ENCODE data around the gene KRT1. TPM values are rescaled to one million over a fixed set of nuclear protein-coding genes. Genes with fewer than 3 reads are reported as not detected.

Gene KRT1
- total RNA-seq, 1 donor from 2014 or later, result 2.5 TPM

DNA sequence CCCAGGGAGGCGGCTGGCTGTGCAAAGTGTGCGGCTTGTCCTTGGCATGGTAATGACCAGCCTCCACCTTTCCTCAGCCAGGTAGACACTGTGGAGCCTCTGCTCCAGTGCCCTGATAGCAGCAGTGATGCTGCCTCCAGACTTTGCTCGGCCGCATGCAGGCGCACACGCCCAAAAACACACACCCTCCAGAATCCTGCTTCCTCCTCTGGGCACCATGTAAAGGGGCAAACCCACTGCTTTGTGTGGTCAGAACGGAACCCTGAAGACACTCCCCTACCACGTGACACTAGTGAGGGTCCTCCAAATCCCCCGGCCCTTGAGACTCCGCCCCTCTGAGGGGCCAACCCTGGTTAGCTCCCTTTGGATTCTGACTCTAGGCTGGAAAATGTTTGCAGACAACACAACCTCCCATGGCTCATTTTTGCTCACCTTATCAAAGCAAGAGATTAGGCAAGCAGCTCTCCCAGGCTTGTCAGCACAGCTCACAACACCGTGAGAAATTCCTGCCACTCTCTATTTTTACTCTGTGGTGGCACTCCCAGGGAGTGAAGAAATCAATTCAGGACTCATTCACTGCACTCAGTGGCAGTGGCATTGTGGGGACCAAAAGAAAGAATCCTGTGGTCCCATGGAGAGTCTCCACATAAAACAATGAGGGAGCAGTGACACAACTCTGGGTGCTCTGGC lies 18.6 kb upstream of the KRT1 start:
- peak; percentile 63 for ATAC-seq

DNA sequence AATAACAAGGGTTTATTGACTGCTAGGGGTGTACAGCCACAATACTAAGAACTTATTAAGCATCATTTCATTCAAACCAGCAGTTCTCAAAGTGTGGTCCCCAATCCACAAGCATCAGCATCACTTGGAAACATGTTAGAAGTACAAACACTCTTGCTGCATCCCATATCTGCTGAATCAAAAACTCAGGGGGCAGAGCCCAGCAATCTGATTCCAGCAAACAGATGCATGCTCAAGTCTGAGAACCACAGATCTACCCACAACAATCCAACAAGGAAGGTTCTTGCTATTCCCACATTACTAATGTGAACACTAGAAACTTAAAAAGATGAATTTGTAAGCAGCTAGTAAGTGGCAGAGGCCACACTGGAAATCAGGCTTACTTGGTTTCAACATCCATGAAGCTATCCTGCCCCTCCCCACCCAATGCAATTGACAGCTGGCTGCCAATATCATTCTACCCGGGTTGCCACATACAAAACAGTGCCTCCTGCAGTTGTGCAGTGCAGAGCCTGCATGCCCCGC lies 16.9 kb upstream of the KRT1 start:
- no peak for ATAC-seq

DNA sequence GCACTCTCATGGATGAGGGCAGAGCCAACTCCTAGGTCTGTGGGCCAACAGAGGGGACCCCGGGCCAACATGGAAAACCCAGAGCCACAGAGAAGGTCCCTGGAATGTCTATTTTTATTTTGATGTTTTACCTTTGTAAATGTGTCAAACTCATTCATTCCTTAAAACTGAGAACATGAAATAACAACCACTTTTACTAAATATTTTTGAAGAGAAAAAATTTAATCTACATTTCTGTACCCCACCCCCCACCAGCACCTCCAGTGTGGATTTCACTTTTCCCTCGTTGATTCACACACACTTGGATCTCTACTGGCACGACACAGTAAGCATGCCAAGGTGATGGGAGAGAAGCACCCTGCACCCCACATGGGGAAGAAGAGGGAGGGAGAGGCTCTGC lies 16.4 kb upstream of the KRT1 start:
- ATAC-seq, result no peak

DNA sequence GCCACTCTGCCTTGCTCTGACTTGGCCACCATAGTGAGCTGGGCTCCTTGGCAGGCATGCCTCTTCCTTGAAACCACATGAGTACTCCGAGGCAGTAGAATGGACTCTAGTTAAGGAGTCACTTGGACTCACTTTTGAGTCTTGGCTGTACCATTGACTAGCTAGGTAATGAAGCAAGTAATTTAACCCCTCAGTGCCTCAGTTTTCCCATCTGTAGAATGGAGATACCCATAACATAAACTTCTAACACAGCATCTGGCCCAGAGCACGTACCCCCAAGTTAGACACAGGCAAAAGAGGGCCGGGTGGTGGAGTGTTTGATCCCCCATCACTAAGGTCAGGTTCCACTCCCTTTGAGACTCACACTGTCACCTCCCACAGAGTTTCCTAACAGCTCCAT lies 14.8 kb upstream of the KRT1 start:
- ATAC-seq, result no peak

DNA sequence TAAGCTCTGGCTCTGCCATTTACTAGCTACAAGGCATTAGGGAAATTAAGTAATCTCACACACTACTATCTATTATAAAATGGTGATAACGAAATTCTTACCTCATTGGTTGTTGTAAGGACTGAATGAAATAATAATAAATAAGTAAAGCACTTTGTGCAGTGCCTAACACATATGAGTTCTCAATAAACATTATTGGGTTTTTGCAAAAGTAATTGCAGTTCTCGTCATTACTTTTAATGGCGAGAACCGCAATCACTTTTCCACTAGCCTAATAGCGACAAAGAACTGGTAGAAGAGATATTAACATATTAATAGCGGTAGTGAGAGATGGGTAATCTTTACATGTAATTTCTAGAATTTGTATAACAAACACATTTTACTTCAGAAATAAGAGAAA lies 13.9 kb upstream of the KRT1 start:
- ATAC-seq, result no peak

DNA sequence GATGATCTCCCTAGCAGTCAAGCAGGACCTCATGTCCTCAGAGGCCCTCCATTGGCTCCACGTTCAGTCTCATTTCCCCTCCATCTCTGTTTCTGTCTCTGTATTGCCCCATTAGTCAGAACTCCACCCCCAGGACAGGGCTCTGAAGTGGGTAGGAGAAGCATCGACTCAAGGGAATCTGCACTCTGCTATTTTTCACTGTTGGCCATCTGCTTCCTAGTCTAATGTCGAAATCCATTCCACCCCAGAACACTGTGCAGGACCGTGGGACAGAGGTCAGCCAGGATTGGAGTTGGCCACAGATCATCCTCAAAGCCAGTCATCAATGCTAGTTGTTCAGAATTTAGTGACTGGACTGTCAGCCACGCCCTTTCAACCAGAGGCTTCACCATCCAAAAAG lies 13.1 kb upstream of the KRT1 start:
- ATAC-seq, result no peak

DNA sequence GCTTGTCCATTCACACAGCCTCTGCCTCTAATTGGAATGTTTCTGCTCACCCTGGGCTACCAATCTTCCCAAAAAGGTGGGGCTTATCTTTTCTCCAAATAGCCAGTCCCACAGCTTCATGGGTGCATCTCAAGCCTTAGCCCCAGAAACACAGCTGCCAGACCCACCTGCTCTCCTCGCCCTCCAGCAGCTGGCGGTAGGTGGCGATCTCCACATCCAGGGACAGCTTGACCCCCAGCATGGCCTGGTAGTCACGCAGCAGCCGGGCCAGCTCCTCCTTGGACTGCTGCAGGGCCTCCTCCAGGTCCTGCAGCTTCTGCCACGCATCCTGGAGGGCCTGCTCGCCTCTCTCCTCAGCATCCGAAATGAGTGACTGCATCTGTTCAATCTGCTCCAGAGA lies 12.0 kb upstream of the KRT1 start:
- ATAC-seq, result no peak

DNA sequence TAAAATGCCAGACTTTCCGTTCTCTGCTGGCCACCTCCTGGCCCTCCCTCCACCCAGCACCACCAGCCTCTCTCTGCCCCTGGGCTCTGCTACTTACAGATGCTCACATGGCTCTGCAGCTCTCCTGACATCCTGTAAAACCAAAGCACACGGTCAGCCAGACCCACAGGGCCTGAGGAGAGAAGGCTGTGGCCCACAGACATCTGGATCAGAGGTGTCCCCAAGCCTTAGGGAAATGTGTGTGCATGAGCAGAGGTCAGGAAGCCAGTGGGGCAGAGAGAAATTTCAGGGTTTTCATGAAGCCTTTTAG lies 11.6 kb upstream of the KRT1 start:
- no peak for ATAC-seq

DNA sequence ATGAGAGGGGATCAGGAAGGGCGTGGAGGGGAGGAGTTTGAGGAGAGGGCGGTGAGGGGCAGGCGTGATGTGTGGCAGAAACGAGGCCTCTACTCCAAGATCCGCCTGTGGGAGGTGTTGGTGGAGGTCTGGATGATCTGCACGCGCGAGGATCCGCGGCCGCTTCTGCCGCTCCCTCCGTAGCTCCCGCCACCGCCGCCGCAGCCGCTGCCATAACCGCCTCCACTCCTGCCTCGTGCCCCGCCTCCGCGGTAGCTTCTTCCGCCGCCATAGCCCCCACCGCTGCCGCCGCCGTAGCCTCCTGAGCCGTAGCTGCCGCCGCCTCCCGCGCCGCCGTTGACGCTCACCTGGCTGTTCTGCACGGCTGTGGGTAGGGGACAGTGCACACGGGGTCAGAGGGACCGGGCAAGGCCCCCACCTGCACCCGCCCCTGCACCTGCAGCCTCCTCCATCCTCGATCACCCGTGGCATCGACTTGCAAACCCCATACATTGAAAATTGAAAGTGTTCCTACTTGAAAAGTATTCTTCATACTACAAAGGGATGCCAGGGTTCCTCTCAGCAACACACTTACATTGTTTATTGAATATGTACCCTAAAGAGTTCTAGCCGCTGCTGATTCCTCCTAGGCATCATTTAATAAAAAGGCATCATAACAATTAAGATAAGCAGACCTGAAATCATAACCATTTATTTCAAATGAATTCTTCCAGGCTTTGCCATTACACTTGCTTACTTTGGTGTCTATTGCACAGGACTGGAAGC lies 11.1 kb upstream of the KRT1 start:
- ATAC-seq, result no peak

DNA sequence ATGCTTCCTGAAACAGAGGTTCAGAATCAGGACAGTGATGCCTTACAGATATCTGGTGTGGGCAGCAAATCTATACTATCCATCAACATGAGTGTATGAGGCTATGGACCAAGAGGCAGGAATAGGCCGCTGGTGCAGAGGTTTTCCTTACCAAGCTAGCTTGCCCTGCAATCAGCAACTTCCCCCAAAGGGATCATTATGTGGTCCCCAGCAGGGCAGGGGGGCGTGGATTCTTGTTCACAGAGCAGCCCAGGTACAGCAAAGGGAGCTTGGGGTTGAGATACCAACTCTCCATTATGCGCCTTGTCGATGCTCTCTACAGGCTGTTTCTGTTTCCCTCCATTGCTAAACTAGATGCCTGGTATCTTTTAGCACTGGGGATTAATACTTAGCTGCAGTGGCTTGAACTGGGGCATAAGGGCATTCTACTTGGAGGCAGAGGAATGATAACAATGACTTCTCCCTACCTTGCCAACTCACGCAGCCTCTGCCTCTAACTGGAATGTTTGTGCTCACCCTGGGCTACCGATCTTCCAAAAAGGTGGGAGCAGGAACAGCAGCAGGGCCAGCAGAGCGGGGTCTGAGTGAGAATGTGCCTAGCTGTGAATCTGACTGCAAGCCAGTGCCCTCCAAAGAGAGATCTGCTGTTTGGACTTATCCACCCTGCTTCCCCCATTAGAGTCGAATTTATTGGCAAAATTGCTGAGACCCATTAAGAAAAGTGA lies 10.3 kb upstream of the KRT1 start:
- ATAC-seq, result no peak

DNA sequence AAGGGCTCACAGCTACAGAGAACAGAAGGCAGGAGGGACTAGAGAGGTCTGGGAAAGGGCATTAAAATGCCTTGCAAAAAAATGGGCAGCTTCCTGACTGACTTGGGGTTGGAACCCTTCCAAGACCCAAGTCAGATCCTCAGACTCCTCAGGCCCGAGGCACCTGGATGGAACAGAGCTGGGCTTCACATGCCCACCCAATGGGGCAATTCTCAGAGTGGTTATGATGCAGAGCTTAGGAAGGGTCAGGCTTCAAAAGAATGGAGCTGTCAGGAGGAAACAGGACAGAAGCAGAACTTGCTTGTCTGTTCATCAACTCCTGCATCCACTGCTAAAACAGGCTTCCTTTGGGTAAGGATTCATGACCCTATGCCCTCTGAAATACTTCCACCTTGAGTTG lies 9.7 kb upstream of the KRT1 start:
- no peak for ATAC-seq

DNA sequence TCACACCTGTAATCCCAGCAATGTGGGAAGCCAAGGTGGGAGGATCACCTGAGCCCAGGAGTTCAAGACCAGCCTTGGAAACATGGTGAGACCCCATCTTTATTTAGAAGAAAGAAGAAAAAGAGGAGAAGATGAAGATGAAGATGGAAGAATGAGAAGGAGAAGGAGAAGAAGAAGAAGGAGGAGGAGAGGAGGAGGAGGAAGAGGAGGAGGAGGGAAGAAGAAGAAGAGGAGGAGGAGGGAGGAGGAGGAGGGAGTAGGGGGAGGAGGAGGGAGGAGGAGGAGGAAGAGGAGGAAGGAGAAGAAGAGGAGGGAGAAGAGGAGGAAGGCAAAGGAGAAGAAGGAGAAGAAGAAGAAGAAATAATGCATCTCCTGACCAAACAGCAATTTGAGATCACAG lies 9.0 kb upstream of the KRT1 start:
- no peak for ATAC-seq

DNA sequence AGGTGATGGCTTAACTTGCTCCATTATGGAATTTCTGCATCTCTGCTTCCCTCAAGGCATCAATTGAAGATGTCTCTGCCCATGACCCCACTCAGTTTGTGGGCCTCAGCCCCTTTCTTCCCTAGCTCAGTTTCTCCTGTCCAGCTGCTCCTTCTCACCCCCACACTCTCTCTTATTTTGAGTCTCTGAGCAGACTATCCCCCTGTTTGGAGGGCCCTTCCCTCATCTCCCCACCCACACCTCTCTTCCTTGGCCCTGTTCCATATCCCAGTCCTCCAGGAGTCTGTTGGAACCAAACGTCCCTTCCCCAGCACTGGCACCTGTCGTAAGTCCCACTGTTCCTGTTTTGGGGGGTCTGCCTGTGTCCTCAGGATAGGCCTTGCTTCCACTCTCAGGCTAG lies 8.3 kb upstream of the KRT1 start:
- ATAC-seq, result no peak

DNA sequence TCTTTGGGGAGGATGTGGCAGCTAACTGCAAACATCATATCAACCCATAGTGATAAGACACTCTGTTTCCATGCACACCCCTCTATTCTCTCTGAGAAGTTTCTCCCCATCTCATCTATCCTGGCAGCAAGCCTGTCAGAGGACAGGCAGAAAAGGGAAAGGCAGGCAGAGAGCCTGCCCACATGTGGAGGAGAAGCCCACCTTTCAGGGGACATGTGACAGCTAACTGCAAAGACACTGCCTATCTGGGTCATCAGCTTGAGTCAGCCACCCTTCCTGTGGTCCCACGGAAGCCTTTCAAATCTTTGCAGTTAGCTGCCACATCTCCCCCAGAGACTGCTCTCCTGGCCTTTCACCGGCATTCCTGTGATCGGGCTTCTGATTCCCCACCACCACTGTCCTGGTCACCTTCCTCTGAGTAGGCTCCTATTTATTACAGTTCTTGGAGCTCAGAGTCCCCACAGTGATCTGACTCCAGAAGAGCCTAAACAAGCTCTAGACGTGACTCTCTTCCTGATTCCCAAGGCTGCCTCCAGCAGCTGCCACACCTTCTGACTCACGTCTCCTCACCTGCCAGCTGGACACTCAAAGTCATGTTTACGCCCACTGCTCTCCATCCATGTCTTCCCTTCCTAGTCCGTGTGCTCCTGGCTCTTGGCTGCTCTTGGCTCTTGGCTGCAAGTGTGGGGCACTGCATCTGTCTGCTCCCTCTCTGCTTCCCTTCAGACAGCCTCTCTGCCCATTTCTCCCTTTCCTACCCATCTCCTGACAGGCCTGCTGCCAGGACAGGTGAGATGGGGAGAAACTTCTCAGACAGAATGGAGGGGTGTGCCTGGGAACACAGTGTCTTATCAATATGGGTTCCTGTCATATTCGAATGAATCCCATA lies 7.5 kb upstream of the KRT1 start:
- peak; percentile 87 for ATAC-seq

DNA sequence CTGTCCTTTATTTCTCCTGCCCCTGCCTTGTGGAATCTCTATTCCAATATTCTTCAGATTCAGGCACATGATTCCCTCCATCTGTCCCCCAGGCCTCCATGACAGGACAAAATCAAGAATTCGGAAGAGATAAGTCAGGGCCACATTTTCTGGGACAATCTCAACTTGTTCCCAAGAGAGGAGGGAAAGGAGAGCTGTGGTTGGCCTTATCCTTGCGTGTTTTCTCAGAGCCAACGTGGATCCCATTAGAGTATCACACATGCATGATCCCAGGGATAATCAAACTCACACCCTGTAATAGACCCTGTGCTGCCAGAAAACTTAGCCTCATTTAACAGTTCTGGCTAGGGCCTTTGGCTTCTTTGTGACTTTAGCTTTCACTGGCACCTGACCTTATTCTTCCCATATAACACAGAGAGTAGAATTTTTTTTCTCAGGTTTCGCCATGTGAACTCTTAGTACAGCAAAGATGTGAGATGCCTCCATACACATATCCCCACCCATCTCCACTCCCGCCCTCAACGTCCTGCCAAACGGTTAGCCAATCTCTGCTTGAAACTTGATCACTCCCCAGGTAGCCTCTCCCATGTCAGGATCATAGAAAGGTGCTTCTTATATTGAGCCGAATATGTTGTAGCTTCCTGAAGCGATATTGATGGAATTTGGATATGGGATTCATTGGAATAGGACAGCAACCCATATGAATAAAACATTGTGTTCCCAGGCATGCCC lies 6.7 kb upstream of the KRT1 start:
- ATAC-seq, result peak; percentile 60

DNA sequence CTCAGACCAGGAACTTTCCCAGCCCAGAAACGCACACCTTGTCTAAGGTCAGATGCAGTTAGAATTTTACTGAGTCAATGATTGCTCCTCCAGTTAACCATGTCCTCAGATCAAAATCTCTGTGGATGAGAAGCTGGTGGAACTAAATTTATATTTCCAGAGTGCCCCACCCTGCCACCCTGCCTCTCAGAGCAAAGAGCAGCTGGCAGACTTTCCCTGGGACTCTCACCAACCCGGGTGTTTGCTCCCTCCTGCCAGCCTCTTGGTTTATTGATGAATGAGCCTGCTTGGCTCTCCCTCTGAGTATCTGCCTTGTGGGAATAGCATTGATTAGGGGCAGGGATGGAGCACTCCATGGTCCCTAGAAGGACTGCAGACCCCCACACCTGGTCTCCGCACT lies 5.9 kb upstream of the KRT1 start:
- ATAC-seq, result no peak

DNA sequence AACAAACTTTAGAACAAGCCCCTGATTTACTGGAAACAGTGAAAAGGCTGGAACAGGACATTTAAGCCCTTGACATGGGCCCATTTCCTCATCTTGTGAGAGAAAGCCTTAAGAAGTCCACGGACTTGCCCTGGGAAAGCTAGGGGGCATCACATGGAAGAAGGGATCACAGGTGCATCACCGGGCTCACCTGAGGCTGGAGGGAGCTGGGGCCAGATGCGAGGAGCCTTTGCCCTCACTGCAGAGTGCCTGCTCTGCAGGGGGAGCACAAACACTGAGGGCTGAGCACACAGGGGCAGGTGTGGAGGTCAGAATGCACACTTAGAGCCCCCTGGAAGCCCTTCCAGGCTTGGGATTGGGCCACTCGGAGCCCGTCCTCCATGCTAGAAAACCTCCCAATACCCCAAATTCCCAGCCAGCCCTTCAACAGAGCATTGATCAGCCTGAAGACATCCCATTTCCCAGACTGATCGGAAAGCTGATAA lies 5.2 kb upstream of the KRT1 start:
- ATAC-seq, result no peak

DNA sequence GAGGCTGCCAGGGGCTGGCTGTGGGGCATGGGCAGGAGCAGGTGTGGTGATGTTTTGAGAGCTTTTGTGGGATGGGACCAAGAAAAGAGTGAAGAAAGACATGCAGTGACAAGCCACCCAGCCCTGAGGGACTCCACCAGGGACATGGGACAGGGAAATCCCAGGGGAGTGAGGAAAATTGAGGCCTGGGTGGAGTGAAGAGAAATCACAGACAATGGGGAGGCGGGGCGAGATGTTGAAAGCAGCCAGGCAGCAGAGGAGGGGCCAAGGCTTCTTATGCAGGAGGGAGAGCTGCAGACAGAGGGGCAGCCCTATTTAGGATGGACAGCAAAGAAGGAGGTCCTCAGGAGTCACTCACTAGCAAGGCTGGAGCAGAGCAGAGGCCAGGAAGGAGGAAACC lies 4.2 kb upstream of the KRT1 start:
- ATAC-seq, result no peak

DNA sequence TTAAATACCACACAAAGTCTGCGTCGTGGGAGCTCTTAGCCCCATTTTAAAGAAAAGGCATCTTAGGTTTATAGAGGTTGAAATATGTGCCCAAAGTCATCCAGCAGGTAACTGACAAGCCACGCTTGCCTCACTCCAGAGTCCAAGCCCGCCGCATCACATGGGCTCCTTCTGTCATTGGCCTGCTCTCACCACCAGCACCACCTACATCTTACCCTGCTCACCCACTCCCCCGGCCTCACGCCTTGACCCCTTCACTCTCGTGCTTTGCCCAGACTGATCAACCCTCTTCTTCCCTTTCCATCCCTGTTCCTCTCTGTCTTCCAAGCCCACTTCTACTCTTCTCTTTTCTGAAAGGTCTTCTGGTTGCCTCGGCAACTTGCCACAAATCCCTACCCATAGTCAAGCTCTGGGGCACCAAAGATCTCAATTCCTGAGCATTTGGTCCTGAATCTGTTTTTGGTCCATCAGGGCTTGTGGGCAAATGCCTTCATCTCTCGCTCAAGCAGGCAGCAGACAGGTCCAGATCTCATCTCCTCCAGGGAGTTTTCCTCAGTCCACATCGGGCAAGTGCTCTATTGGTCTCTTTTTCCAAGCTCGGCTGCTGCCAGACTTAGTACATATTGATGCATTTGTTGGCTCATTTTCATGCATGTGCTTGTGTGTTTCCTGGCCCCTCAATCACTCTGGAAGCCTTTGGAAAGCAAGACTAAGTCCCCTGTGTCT lies 3.5 kb upstream of the KRT1 start:
- no peak for ATAC-seq

DNA sequence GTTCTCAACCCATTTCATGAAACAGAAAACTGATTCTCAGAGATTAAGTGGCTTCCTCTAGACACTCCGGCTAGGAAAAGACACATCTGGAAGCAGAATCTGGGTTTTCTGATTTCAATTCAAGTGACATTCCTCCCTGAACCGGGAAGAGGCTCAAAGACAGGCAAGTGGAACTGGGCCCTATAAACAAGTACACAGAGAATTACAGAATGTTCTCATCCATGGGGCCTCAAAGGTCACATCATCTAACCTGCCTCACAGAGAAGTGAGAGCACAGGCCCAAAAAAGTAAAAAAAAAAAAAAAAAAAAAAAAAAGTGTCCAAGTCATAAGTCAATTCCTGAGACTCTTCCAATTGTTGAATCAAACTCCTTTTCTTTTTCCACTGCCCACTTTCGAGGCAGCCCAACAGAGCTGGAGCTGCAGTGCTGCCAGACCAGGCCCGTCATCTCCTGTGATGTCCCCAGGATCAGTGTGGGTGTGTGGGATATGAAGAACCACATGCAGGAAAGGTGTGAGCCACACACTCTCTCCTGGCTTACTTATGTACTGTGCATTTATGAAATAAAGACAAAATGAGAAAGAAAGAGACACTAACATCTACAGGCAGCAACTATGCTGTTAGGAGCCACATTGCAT lies 2.8 kb upstream of the KRT1 start:
- no peak for ATAC-seq

DNA sequence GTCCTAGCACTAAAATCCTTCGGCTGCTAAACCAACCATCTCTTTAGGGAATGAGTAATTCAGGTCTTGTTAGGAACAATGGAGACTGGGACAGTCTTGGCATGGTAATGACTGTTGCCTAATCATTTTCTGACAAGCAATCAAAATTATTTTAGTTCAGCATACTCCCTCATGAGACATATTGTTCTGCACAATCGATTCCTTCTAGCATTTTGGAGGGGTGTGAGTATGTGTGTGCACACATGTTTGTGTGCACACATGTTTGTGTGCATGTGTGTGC lies 2.1 kb upstream of the KRT1 start:
- peak; percentile 64 for ATAC-seq

Measured in esophagus mucosa (tissue), 1 donor.